Fibroblast of the aortic adventitia (primary cell): ENCODE results near the gene FXYD4. TPM values are rescaled to one million over a fixed set of nuclear protein-coding genes. Genes with fewer than 3 reads are reported as not detected.

Experiments used
- DNase-seq: peaks from one replicate; pipeline ENCODE4 v3.0.0-alpha.2; 2010; ENCODE audit warnings: low read depth
- H3K4me3 ChIP-seq: 2 replicates; pipeline ENCODE4 v1.5.1; 2011; ENCODE audit warnings: low read depth, mild to moderate bottlenecking, control low read depth, low read length, moderate library complexity
- total RNA-seq: library from RNA; depleted of rRNA; stranded (reverse); fragments of >200 nt; gene quantifications from 2 replicates; pipeline ENCODE4 v1.2.3, GENCODE V29; 2012; ENCODE audit warnings: low replicate concordance
- TF ChIP-seq, protein P1 (sequence below): IDR thresholded peaks from 2 replicates; pipeline ENCODE4 v1.5.1; 2011; ENCODE audit warnings: mild to moderate bottlenecking, low read length, control low read depth, inconsistent platforms; ENCODE audit not compliant: insufficient read depth

The FXYD4 gene
- total RNA-seq, 1 donor, result not detected

DNA sequence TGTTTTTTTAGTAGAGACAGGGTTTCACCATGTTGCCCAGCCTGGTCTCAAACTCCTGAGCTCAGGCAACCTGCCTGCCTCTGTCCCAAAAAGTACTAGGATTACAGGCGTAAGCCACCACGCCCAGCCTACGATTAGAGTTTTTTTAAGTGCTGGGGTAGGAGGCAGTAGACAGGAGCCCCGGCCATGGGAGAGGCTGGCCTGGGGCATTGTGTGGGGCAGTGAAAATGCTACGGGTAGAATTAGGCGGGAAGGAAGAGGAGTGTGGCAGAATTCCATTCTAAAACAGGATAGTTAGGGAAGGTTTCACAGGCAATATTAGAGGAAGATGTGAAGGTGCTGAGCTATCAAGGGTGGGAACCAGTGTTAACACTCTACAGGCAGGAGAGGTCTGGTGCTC is 31.3 kb upstream of the FXYD4 start:
- H3K4me3 ChIP-seq, result no peak overlapping the region
- TF ChIP-seq, protein P1, sequence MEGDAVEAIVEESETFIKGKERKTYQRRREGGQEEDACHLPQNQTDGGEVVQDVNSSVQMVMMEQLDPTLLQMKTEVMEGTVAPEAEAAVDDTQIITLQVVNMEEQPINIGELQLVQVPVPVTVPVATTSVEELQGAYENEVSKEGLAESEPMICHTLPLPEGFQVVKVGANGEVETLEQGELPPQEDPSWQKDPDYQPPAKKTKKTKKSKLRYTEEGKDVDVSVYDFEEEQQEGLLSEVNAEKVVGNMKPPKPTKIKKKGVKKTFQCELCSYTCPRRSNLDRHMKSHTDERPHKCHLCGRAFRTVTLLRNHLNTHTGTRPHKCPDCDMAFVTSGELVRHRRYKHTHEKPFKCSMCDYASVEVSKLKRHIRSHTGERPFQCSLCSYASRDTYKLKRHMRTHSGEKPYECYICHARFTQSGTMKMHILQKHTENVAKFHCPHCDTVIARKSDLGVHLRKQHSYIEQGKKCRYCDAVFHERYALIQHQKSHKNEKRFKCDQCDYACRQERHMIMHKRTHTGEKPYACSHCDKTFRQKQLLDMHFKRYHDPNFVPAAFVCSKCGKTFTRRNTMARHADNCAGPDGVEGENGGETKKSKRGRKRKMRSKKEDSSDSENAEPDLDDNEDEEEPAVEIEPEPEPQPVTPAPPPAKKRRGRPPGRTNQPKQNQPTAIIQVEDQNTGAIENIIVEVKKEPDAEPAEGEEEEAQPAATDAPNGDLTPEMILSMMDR, result no peak
- no peak for DNase-seq

DNA sequence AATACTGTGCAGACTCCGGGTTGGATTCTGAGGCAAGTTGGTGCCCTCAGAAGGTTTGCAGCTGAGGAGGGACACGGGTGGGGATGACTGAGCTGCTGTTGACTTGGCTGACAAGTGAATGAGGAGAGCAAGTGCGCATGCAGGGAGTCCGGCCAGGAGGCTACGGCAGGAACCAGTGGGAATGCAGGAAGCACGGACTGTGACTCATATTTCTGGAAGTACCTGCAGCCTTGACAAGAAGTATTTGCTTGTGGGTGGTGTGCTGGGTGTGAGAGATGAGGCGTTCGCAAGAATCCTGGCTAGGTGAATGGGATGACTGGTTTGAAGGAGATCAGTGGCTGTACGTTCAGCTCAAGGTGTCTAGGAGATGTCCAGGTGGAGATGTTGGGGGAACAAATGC is 30.8 kb upstream of the FXYD4 start:
- DNase-seq, result no peak
- TF ChIP-seq, protein P1, result no peak
- no peak overlapping the region for H3K4me3 ChIP-seq

DNA sequence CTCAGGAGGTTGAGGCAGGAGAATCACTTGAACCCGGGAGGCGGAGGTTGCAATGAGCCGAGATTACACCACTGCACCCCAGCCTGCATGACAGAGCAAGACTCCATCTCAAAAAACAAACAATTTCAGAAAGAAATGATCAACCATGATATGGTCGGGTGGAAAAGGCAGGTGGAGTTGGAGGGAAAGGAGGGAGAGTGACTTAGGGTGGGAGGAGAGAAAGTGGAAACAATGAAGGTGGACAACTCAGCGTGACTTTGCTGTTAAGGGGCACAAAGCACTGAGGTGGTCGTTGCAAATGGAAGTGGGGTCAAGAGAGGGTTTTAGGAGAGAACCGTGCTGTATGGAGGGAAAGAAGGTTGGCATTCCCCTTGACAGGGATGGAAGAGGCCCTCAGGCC is 30.0 kb upstream of the FXYD4 start:
- no peak for DNase-seq
- no peak overlapping the region for H3K4me3 ChIP-seq
- TF ChIP-seq, protein P1, result no peak

DNA sequence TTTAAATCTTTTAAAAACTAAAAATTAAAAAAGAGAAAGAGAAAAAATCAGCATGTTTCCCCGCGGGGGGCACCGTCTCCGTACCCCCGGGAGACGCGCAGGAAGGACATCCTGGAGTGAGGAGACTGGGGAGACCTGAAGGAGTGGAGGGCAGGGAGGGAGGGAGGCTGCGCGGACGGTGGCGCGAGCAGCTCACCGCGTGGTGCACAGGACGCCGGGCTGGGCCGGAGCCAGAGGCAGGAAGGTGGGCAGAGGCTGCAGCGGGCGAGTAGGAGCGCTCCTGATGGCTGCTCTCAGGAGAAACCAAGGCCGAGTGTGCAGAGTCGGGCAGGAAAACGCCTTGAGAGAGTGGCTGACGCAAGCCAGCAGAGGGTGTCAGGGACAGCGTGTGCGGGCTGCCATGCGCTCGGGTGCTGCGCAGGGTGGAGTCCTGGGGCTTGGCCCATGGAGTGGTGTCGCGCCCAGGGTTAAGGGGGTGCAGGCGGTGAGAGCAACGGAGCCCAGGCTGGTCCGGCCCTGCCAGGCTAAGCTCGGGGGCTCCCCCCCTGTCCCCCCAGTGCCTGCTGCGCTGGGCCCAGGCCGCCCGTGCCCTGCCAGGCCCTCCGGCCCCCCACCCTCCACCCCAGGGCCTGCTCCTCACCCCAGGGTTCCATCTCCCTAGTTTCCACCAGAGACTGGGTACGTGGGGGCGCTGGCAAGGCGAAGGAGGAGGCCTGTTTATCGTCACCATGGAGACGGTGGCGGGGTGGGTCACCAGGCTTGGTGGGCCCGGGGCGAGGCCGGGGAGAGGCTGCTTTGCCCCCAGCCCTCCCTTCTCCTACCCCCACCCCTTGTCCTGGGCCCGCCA is 28.9 kb upstream of the FXYD4 start:
- H3K4me3 ChIP-seq, result no peak overlapping the region
- TF ChIP-seq, protein P1, result no peak
- DNase-seq, result no peak

DNA sequence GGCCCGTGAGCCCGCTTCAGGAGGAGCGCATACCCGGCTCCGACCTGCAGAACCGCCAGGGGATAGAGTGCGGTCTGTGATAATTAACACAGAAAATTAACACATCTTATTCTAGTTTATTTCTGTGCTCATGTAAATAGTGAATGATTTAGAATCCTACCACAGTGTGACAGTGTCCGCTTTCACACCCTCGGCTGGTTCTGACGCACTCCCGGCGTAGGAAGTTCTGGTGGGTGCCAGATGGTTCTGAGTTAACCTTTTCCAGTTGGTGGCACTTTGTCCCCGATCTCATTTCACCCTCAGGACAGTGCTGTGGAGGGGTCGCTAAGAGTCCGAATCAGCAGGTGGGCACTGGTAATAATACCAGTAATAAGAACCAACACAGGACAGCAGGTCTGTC is 28.3 kb upstream of the FXYD4 start:
- no peak for DNase-seq
- TF ChIP-seq, protein P1, result no peak
- no peak overlapping the region for H3K4me3 ChIP-seq

DNA sequence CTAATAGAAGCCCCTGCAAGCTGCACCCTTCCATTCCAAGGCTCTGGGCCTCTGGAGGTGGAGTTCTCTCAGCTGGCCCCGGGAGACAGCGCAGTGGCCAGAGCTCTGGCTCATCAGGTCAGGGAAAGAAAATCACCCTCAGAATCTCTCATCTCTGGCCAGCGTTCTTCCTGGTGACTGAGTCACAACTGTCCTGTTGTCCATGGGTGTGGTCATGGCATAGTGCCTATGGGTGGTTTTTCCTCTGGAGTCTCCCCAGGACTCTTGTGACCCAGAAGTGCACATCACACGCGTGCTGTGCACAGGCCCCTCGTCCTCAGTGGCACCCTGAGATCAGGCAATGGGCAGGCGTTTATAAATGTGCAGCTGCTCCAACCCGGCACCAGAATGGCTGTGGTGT is 27.4 kb upstream of the FXYD4 start:
- TF ChIP-seq, protein P1, result no peak
- H3K4me3 ChIP-seq, result no peak overlapping the region
- DNase-seq, result no peak

DNA sequence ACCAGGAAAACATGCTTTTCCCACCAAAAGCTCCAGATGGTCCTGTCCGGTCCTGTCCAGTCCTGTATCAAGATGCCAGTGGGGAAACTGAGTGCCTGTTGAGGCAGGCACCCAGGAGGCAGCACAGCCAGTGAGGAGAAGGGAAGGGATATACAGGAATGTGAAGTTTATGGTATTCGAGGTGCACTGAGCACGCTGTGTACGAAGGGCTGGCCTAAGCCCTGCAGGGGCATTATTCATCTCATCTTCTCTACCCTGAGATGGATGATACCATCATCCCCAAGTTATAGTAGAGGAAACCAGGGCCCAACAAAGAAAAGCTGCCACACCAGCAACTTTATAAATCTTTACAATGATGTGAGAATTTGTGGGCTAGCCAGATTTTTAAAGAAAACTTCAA is 23.4 kb upstream of the FXYD4 start:
- H3K4me3 ChIP-seq, result no peak overlapping the region
- TF ChIP-seq, protein P1, result no peak
- no peak for DNase-seq
